Brain microvascular endothelial cell (primary cell): ENCODE data around the gene REEP3.
"Not testable (repeated sequence)": the region's sequence is repeated elsewhere in the genome, so short reads cannot be mapped to it uniquely, and the experiment has no call there.

Experiments
- DNase-seq: peaks from one replicate; pipeline ENCODE4 v3.0.0-alpha.2; 2020
- H3K27ac ChIP-seq: fragments of 250-450 bp; sonication (Bioruptor Pico); 2 replicates; pipeline ENCODE4 v1.5.1; 2020; ENCODE audit warnings: mild to moderate bottlenecking, moderate library complexity
- H3K27me3 ChIP-seq: fragments of 250-450 bp; sonication (Bioruptor Pico); replicated peaks from 2 replicates; pipeline ENCODE4 v1.5.1; 2020; ENCODE audit warnings: mild to moderate bottlenecking
- H3K36me3 ChIP-seq: fragments of 250-450 bp; sonication (Bioruptor Pico); replicated peaks from 2 replicates; pipeline ENCODE4 v1.5.1; 2020; ENCODE audit warnings: mild to moderate bottlenecking
- H3K4me3 ChIP-seq: 2 replicates; pipeline ENCODE4 v1.5.1; 2011; ENCODE audit warnings: low read depth, mild to moderate bottlenecking, control low read depth, low read length, moderate library complexity
- CTCF ChIP-seq: IDR thresholded peaks from 2 replicates; pipeline ENCODE4 v1.5.1; 2011; ENCODE audit warnings: low read depth, mild to moderate bottlenecking, moderate library complexity, low read length, control low read depth, inconsistent platforms; ENCODE audit errors: missing control alignments
- in situ Hi-C: cut with HindIII; loops from 2 replicates; pipeline ENCODE4 v1.10.0; 2017; ENCODE audit warnings: low sequenced_read_pairs, low pct_ligation_motif_present

Gene REEP3

GRCh38 chr10:63481815-63482421, 39.3 kb upstream of the REEP3 start:
- no peaks in the 10 kb centered on the region for H3K36me3 ChIP-seq
- H3K4me3 ChIP-seq = no peak overlapping the region
- in situ Hi-C loops = no loop called here
- H3K27ac ChIP-seq = no peak overlapping the region
- TF ChIP-seq CTCF = no peak
- DNase-seq = no peak
- no peaks in the 10 kb centered on the region for H3K27me3 ChIP-seq

GRCh38 chr10:63483983-63484382, 37.2 kb upstream of the REEP3 start:
- no peak for TF ChIP-seq CTCF
- in situ Hi-C loops = no loop called here
- no peak overlapping the region for H3K27ac ChIP-seq
- DNase-seq = no peak
- H3K27me3 ChIP-seq = no peaks in the 10 kb centered on the region
- H3K36me3 ChIP-seq = no peaks in the 10 kb centered on the region
- no peak overlapping the region for H3K4me3 ChIP-seq

GRCh38 chr10:63487990-63488389, 33.2 kb upstream of the REEP3 start:
- Histone ChIP-seq H3K27ac (no peak overlapping the region), H3K36me3 (no peaks in the 10 kb centered on the region), H3K4me3 (no peak overlapping the region), H3K27me3 (no peaks in the 10 kb centered on the region)
- TF ChIP-seq CTCF = no peak
- in situ Hi-C loops = no loop called here
- DNase-seq = no peak

- in situ Hi-C loops = no loop called here
These were observed 31.4 kb upstream of the REEP3 start for GRCh38 chr10:63489838-63490237.

GRCh38 chr10:63491588-63492316, 29.4 kb upstream of the REEP3 start:
- in situ Hi-C loops = no loop called here
- no peaks in the 10 kb centered on the region for H3K27me3 ChIP-seq
- no peaks in the 10 kb centered on the region for H3K36me3 ChIP-seq
- H3K4me3 ChIP-seq = no peak overlapping the region
- no peak for TF ChIP-seq CTCF
- DNase-seq = peak; percentile 66
- peak overlapping the region; percentile 75 for H3K27ac ChIP-seq

More at GRCh38 chr10:63489838-63490237, 31.4 kb upstream of the REEP3 start:
- no peak for DNase-seq
- no peak overlapping the region for H3K27ac ChIP-seq
- H3K4me3 ChIP-seq = no peak overlapping the region
- no peak for TF ChIP-seq CTCF
- H3K27me3 ChIP-seq = no peaks in the 10 kb centered on the region
- H3K36me3 ChIP-seq = no peaks in the 10 kb centered on the region

GRCh38 chr10:63492317-63492690, 28.9 kb upstream of the REEP3 start:
- H3K4me3 ChIP-seq, in situ Hi-C loops, H3K36me3 ChIP-seq, H3K27me3 ChIP-seq: not testable (repeated sequence)
- DNase-seq = peak; percentile 15
- peak overlapping the region; percentile 75 for H3K27ac ChIP-seq
